Activated CD8-positive, alpha-beta memory T cell treated with anti-CD3 and anti-CD28 coated beads, Interleukin-2, amount 50 U/mL, for 48 hours (primary cell): ENCODE measurements around the gene PIRT.

Experiments used
- DNase-seq: peaks from one replicate; pipeline ENCODE4 v3.0.0-alpha.2; 2020

Gene PIRT

GRCh38 chr17:10821054-10821453 is 16.8 kb downstream of the PIRT start:
- no peak for DNase-seq

GRCh38 chr17:10815319-10815718 is 22.6 kb downstream of the PIRT start:
- DNase-seq = no peak

GRCh38 chr17:10814075-10814474 is 23.8 kb downstream of the PIRT start:
- no peak for DNase-seq

- no peak for DNase-seq
These were observed 25.2 kb downstream of the PIRT start for GRCh38 chr17:10812674-10813073.

GRCh38 chr17:10809605-10810004 is 28.3 kb downstream of the PIRT start:
- DNase-seq = no peak

- no peak for DNase-seq
These were observed 30.2 kb downstream of the PIRT start for GRCh38 chr17:10807704-10808128.

GRCh38 chr17:10806545-10807262 is 31.2 kb downstream of the PIRT start:
- no peak for DNase-seq

GRCh38 chr17:10805911-10806310 is 32.0 kb downstream of the PIRT start:
- DNase-seq = no peak

GRCh38 chr17:10804546-10804945 is 33.3 kb downstream of the PIRT start:
- no peak for DNase-seq

GRCh38 chr17:10803830-10804475 is 33.9 kb downstream of the PIRT start, which contains the start of gene TMEM238L:
TSS of gene TMEM238L (minus strand) at chr17:10804099. CDS start at chr17:10803963, 136 bp downstream.
- no peak for DNase-seq

- DNase-seq = no peak
These were observed 34.5 kb downstream of the PIRT start for GRCh38 chr17:10803350-10803749.

GRCh38 chr17:10802496-10803284 is 35.2 kb downstream of the PIRT start:
- no peak for DNase-seq

- DNase-seq = no peak
These were observed 38.5 kb downstream of the PIRT start for GRCh38 chr17:10799407-10799806.

GRCh38 chr17:10798910-10799309 is 39.0 kb downstream of the PIRT start:
- no peak for DNase-seq

- no peak for DNase-seq
These were observed 39.5 kb downstream of the PIRT start for GRCh38 chr17:10798332-10798749.

- DNase-seq = no peak
These were observed 40.2 kb downstream of the PIRT start for GRCh38 chr17:10797476-10798328.

- no peak for DNase-seq
These were observed 44.1 kb downstream of the PIRT start for GRCh38 chr17:10793816-10794215.

- DNase-seq = no peak
These were observed 44.6 kb downstream of the PIRT start for GRCh38 chr17:10793256-10793655.

- no peak for DNase-seq
These were observed 45.7 kb downstream of the PIRT start for GRCh38 chr17:10792151-10792550.

GRCh38 chr17:10790491-10791401 is 47.1 kb downstream of the PIRT start:
- DNase-seq = no peak

GRCh38 chr17:10789694-10790271 is 48.1 kb downstream of the PIRT start:
- DNase-seq = no peak
